ENCODE results near the gene NCK2. TPM values are rescaled to one million over a fixed set of nuclear protein-coding genes. Genes with fewer than 3 reads are reported as not detected.

Gene NCK2
- total and polyA plus RNA-seq, 7 experiments from 2014 or later: 30.8 to 134 (median 105) TPM

DNA sequence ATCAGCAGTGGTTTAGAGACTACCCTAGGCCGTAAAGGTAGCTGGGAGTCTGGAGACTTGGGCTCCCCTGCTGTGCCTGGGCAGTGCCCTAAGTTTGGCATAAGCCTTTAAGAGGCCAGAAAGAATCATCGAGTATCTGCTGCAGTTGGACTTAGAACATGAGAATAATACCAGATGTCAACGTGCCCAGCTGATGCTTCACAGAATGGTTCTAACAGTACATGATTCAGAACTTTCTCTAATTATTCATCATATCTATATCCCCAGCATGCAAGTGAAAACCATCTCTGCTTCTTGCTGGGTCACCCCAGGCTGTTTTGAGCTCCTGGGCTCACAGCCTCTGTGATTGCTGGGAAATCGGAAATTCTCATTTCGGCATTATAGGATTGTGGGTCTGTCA is 118.1 kb downstream of the NCK2 start:
- ChIA-PET POLR2A (interaction anchor here (0.9 to 1.0 kb wide), 2 partner anchors 11 to 59 kb away, joined by 3 to 4 read pairs; no protein-coding TSS in a partner anchor), CTCF (no interaction called here)
- Histone ChIP-seq H3K4me3 (ENCODE audit: low read length) (no peak overlapping the region), H3K9me3 (ENCODE audit: control insufficient read depth in 2 of 3, low read length in 3 of 3) (no peaks in the 10 kb centered on the region), H3K27me3 (ENCODE audit: control insufficient read depth in 2 of 2, insufficient read depth in 2 of 2, low read length in 2 of 2) (no peaks in the 10 kb centered on the region), H3K27ac (ENCODE audit: low read depth, low read length) (no peak overlapping the region), H3K4me1 (ENCODE audit: control insufficient read depth in 2 of 2, insufficient read depth in 2 of 2, low read length in 2 of 2) (peaks cover 71 to 95% of the 10 kb centered on the region in 2 donors), H3K36me3 (ENCODE audit: control insufficient read depth in 2 of 3, insufficient read depth in 3 of 3, low read length in 3 of 3) (peaks cover 0 to 6% (median 0%) of the 10 kb centered on the region in 3 experiments)
- ATAC-seq (no peak), DNase-seq (no peak)
- H3K36me3 Mint-ChIP-seq: peaks cover 0 to 32% (median 16%) of the 10 kb centered on the region in 5 donors
- peaks cover 66 to 99% (median 93%) of the 10 kb centered on the region in 7 donors for H3K4me1 Mint-ChIP-seq
- no peaks in the 10 kb centered on the region for H3K9me3 Mint-ChIP-seq
- intact Hi-C loops (cut with micrococcal nuclease): no loop called here
- peak overlapping the region in 7 of 9 donors; percentile 48 to 80 (median 59) for H3K27ac Mint-ChIP-seq
- H3K4me3 Mint-ChIP-seq: peak overlapping the region in 4 of 10 donors; percentile 16 to 87 (median 35)
- no peaks in the 10 kb centered on the region for H3K27me3 Mint-ChIP-seq

- H3K4me1 Mint-ChIP-seq: peaks cover 60 to 99% (median 93%) of the 10 kb centered on the region in 7 donors
- H3K27ac Mint-ChIP-seq: peak overlapping the region in 7 of 9 donors; percentile 10 to 81 (median 68)
- peak overlapping the region in 5 of 10 donors; percentile 21 to 87 (median 52) for H3K4me3 Mint-ChIP-seq
- no peaks in the 10 kb centered on the region for H3K27me3 ChIP-seq (ENCODE audit: control insufficient read depth in 2 of 2, insufficient read depth in 2 of 2, low read length in 2 of 2)
- DNase-seq (no peak), ATAC-seq (peak; percentile 61)
- ChIA-PET CTCF (interaction anchor here (0.7 kb wide), 1 partner anchor 35 kb away, joined by 3 read pairs; no protein-coding TSS in a partner anchor), POLR2A (interaction anchor here (0.6 to 0.7 kb wide), 2 partner anchors 19 to 37 kb away, joined by 3 read pairs; no protein-coding TSS in a partner anchor)
- peaks cover 69 to 85% of the 10 kb centered on the region in 2 donors for H3K4me1 ChIP-seq (ENCODE audit: control insufficient read depth in 2 of 2, insufficient read depth in 2 of 2, low read length in 2 of 2)
- intact Hi-C loops (cut with micrococcal nuclease): no loop called here
- no peaks in the 10 kb centered on the region for H3K27me3 Mint-ChIP-seq
- no peaks in the 10 kb centered on the region for H3K9me3 Mint-ChIP-seq
- peaks cover 0 to 10% (median 0%) of the 10 kb centered on the region in 3 experiments for H3K36me3 ChIP-seq (ENCODE audit: control insufficient read depth in 2 of 3, insufficient read depth in 3 of 3, low read length in 3 of 3)
- no peaks in the 10 kb centered on the region for H3K9me3 ChIP-seq (ENCODE audit: control insufficient read depth in 2 of 3, low read length in 3 of 3)
- H3K4me3 ChIP-seq (ENCODE audit: low read length): no peak overlapping the region
- H3K36me3 Mint-ChIP-seq: peaks cover 0 to 37% (median 10%) of the 10 kb centered on the region in 5 donors
- H3K27ac ChIP-seq (ENCODE audit: low read depth, low read length): no peak overlapping the region
Measured at GRCh38 chr2:105864262-105864661, 119.5 kb downstream of the NCK2 start.

DNA sequence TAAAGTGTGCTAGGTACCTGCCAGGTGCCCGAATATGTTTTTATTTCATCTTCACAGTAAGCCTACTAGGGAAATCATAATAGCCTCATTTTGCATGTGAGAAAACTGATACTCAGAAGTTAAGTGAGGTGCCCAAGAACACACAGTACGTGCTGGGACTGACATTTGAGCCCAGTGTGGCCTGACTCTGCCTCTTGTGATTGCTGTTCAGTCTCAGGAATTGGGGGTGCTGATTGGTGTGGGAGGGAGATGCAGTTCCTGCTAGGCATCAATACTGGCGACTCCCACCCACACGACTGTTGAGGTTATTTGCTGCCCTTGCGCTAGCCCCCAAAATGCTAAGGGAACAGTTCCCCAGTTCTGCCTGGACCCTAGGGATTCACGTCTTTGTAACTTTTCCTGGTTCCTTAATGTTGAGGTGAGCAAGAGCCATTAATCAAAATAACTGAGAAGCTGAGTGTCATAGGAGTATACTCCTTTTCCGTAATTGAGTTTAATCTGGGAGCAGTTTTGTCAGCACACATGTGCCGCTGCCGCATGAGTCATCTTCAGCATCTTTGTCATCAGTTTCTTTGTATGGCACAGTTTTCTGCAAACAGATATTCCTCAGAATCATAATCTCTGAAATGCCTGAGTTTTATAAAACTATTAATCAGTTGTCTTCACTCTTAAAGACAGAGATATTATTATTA is 120.7 kb downstream of the NCK2 start:
- H3K4me3 Mint-ChIP-seq: peak overlapping the region in 2 of 10 donors; percentile 26 to 87
- H3K4me1 Mint-ChIP-seq: peaks cover 57 to 99% (median 93%) of the 10 kb centered on the region in 7 donors
- H3K27me3 Mint-ChIP-seq: no peaks in the 10 kb centered on the region
- Histone ChIP-seq H3K27me3 (ENCODE audit: control insufficient read depth in 2 of 2, insufficient read depth in 2 of 2, low read length in 2 of 2) (no peaks in the 10 kb centered on the region), H3K36me3 (ENCODE audit: control insufficient read depth in 2 of 3, insufficient read depth in 3 of 3, low read length in 3 of 3) (peaks cover 0 to 13% (median 0%) of the 10 kb centered on the region in 3 experiments), H3K4me3 (ENCODE audit: low read length) (no peak overlapping the region), H3K4me1 (ENCODE audit: control insufficient read depth in 2 of 2, insufficient read depth in 2 of 2, low read length in 2 of 2) (peaks cover 66 to 79% of the 10 kb centered on the region in 2 donors), H3K9me3 (ENCODE audit: control insufficient read depth in 2 of 3, low read length in 3 of 3) (no peaks in the 10 kb centered on the region), H3K27ac (ENCODE audit: low read depth, low read length) (no peak overlapping the region)
- no peaks in the 10 kb centered on the region for H3K9me3 Mint-ChIP-seq
- H3K27ac Mint-ChIP-seq: peak overlapping the region in 6 of 9 donors; percentile 18 to 76 (median 68)
- DNase-seq (no peak), ATAC-seq (no peak)
- H3K36me3 Mint-ChIP-seq: peaks cover 0 to 36% (median 9%) of the 10 kb centered on the region in 5 donors
- CTCF ChIA-PET: interaction anchor here (0.7 kb wide), 1 partner anchor 36 kb away, joined by 3 read pairs; no protein-coding TSS in a partner anchor
- POLR2A ChIA-PET: interaction anchor here (0.6 kb wide), 2 partner anchors 36 to 166 kb away, joined by 3 read pairs; no protein-coding TSS in a partner anchor
- intact Hi-C loops (cut with micrococcal nuclease): no loop called here

DNA sequence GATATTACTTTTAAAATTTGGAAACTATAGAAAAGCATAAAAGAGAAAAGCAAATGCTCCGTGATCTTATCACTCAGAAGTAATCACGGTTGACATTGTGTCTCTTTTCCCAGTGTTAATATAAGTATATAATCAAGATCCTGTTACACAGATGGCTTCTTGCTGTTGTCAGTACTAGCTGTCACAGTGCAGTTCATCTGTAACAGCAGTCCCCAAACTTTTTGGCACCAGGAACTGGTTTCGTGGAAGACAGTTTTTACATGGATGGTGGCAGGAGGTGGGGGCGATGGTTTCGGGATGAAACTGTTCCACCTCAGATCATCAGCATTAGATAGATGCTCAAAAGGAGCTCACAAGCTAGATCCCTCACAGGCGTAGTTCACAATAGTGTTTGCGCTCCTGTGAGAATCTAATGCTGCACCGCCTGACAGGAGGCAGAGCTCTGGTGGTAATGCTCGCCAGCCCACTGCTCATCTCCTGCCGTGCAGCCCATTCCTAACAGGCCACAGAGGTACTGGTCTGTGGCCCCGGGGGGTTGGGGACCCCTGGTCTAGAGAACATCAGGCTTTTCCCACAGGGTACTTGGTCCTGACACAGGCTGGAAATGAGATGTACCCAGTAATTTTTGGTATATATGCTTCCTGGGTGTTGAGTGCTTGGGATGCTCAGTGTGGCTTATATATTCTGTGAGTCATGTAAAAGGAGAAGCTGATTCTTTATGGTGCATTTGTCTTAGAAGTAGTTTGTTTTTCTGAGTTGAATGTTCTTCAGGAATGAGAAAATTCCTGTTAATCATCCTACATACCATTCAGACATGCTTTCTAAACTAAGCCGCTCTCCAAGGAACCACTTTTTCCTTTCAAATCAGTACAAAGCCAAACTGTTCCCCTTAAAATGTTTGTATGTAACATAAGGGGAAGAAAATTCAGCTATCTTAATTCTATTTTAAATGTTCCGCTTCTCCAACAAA is 121.8 kb downstream of the NCK2 start:
- Histone ChIP-seq H3K27ac (ENCODE audit: low read depth, low read length) (no peak overlapping the region), H3K9me3 (ENCODE audit: control insufficient read depth in 2 of 3, low read length in 3 of 3) (no peaks in the 10 kb centered on the region), H3K4me1 (ENCODE audit: control insufficient read depth in 2 of 2, insufficient read depth in 2 of 2, low read length in 2 of 2) (peaks cover 66 to 79% of the 10 kb centered on the region in 2 donors), H3K4me3 (ENCODE audit: low read length) (no peak overlapping the region), H3K27me3 (ENCODE audit: control insufficient read depth in 2 of 2, insufficient read depth in 2 of 2, low read length in 2 of 2) (no peaks in the 10 kb centered on the region), H3K36me3 (ENCODE audit: control insufficient read depth in 2 of 3, insufficient read depth in 3 of 3, low read length in 3 of 3) (peaks cover 0 to 13% (median 0%) of the 10 kb centered on the region in 3 experiments)
- Mint-ChIP-seq H3K4me1 (peaks cover 55 to 98% (median 93%) of the 10 kb centered on the region in 7 donors), H3K9me3 (no peaks in the 10 kb centered on the region), H3K4me3 (peak overlapping the region in 1 of 10 donors; percentile 27), H3K27ac (peak overlapping the region in 2 of 9 donors; percentile 9 to 14), H3K36me3 (peaks cover 0 to 39% (median 10%) of the 10 kb centered on the region in 5 donors), H3K27me3 (no peaks in the 10 kb centered on the region)
- no peak for ATAC-seq
- ChIA-PET CTCF (interaction anchor here (0.9 kb wide), 1 partner anchor 64 kb away, joined by 4 read pairs; no protein-coding TSS in a partner anchor), POLR2A (interaction anchor here (0.7 to 0.9 kb wide), 2 partner anchors 17 to 139 kb away, joined by 3 to 4 read pairs; no protein-coding TSS in a partner anchor)
- intact Hi-C loops (cut with micrococcal nuclease): no loop called here
- no peak for DNase-seq

- ChIA-PET POLR2A (interaction anchor here (0.6 to 0.9 kb wide), 2 partner anchors 16 to 24 kb away, joined by 3 read pairs; no protein-coding TSS in a partner anchor), CTCF (interaction anchor here (0.9 kb wide), 1 partner anchor 66 kb away, joined by 4 read pairs; no protein-coding TSS in a partner anchor)
- H3K27ac Mint-ChIP-seq: peak overlapping the region in 7 of 9 donors; percentile 6 to 87 (median 62)
- H3K9me3 Mint-ChIP-seq: no peaks in the 10 kb centered on the region
- peaks cover 57 to 98% (median 91%) of the 10 kb centered on the region in 7 donors for H3K4me1 Mint-ChIP-seq
- intact Hi-C loops (cut with micrococcal nuclease): no loop called here
- peaks cover 0 to 48% (median 19%) of the 10 kb centered on the region in 5 donors for H3K36me3 Mint-ChIP-seq
- Histone ChIP-seq H3K4me3 (ENCODE audit: low read length) (no peak overlapping the region), H3K4me1 (ENCODE audit: control insufficient read depth in 2 of 2, insufficient read depth in 2 of 2, low read length in 2 of 2) (peaks cover 66 to 79% of the 10 kb centered on the region in 2 donors), H3K36me3 (ENCODE audit: control insufficient read depth in 2 of 3, insufficient read depth in 3 of 3, low read length in 3 of 3) (peaks cover 0 to 17% (median 0%) of the 10 kb centered on the region in 3 experiments), H3K27ac (ENCODE audit: low read depth, low read length) (no peak overlapping the region), H3K27me3 (ENCODE audit: control insufficient read depth in 2 of 2, insufficient read depth in 2 of 2, low read length in 2 of 2) (no peaks in the 10 kb centered on the region), H3K9me3 (ENCODE audit: control insufficient read depth in 2 of 3, low read length in 3 of 3) (no peaks in the 10 kb centered on the region)
- H3K27me3 Mint-ChIP-seq: no peaks in the 10 kb centered on the region
- no peak for ATAC-seq
- H3K4me3 Mint-ChIP-seq: peak overlapping the region in 4 of 10 donors; percentile 14 to 56 (median 40)
- no peak for DNase-seq
Measured at GRCh38 chr2:105867587-105867986, 122.9 kb downstream of the NCK2 start.

GRCh38 chr2:105868060-105868459 is 123.3 kb downstream of the NCK2 start:
- H3K9me3 Mint-ChIP-seq: no peaks in the 10 kb centered on the region
- ChIA-PET POLR2A (interaction anchor here (0.6 kb wide), 1 partner anchor 24 kb away, joined by 3 read pairs; no protein-coding TSS in a partner anchor), CTCF (no interaction called here)
- H3K36me3 Mint-ChIP-seq: peaks cover 0 to 50% (median 15%) of the 10 kb centered on the region in 5 donors
- H3K4me3 ChIP-seq (ENCODE audit: low read length): no peak overlapping the region
- peak overlapping the region in 6 of 10 donors; percentile 14 to 56 (median 48) for H3K4me3 Mint-ChIP-seq
- peak overlapping the region in 8 of 9 donors; percentile 18 to 87 (median 59) for H3K27ac Mint-ChIP-seq
- no peaks in the 10 kb centered on the region for H3K27me3 Mint-ChIP-seq
- no peak for ATAC-seq
- peaks cover 67 to 79% of the 10 kb centered on the region in 2 donors for H3K4me1 ChIP-seq (ENCODE audit: control insufficient read depth in 2 of 2, insufficient read depth in 2 of 2, low read length in 2 of 2)
- peaks cover 0 to 18% (median 0%) of the 10 kb centered on the region in 3 experiments for H3K36me3 ChIP-seq (ENCODE audit: control insufficient read depth in 2 of 3, insufficient read depth in 3 of 3, low read length in 3 of 3)
- DNase-seq: no peak
- H3K27me3 ChIP-seq (ENCODE audit: control insufficient read depth in 2 of 2, insufficient read depth in 2 of 2, low read length in 2 of 2): no peaks in the 10 kb centered on the region
- H3K4me1 Mint-ChIP-seq: peaks cover 57 to 98% (median 91%) of the 10 kb centered on the region in 7 donors
- no peak overlapping the region for H3K27ac ChIP-seq (ENCODE audit: low read depth, low read length)
- no peaks in the 10 kb centered on the region for H3K9me3 ChIP-seq (ENCODE audit: control insufficient read depth in 2 of 3, low read length in 3 of 3)
- intact Hi-C loops (cut with micrococcal nuclease): no loop called here
